ENCODE data around the gene CDK12.
"Not testable (repeated sequence)": the region's sequence is repeated elsewhere in the genome, so short reads cannot be mapped to it uniquely, and the experiment has no call there.

CDK12 gene

GRCh38 chr17:39533891-39534290 is 72.6 kb downstream of the CDK12 start:
- Histone ChIP-seq H3K27ac (ENCODE audit: low read depth, low read length) (no peak overlapping the region), H3K27me3 (ENCODE audit: insufficient read depth, low read length) (no peaks in the 10 kb centered on the region), H2AFZ (ENCODE audit: low read length, unreplicated experiment) (no peak overlapping the region), H3K36me3 (ENCODE audit: insufficient read depth, low read length) (peaks cover 22% of the 10 kb centered on the region), H3K4me1 (ENCODE audit: control insufficient read depth, insufficient read depth, low read length, unreplicated experiment) (no peaks in the 10 kb centered on the region), H3K79me2 (ENCODE audit: control insufficient read depth, insufficient read depth, low read length, unreplicated experiment) (no peaks in the 10 kb centered on the region), H3K4me3 (ENCODE audit: low read depth, low read length) (no peak overlapping the region)

- Histone ChIP-seq H3K4me3 (ENCODE audit: low read depth, low read length) (no peak overlapping the region), H3K27ac (ENCODE audit: low read depth, low read length) (no peak overlapping the region), H3K36me3 (ENCODE audit: insufficient read depth, low read length) (peaks cover 13% of the 10 kb centered on the region), H3K4me1 (ENCODE audit: control insufficient read depth, insufficient read depth, low read length, unreplicated experiment) (no peaks in the 10 kb centered on the region), H3K79me2 (ENCODE audit: control insufficient read depth, insufficient read depth, low read length, unreplicated experiment) (no peaks in the 10 kb centered on the region), H3K27me3 (ENCODE audit: insufficient read depth, low read length) (no peaks in the 10 kb centered on the region), H2AFZ (ENCODE audit: low read length, unreplicated experiment) (no peak overlapping the region)
Observed at GRCh38 chr17:39534768-39535405, 73.6 kb downstream of the CDK12 start.

GRCh38 chr17:39536468-39536867 is 75.2 kb downstream of the CDK12 start:
- Histone ChIP-seq H3K27ac (ENCODE audit: low read depth, low read length) (no peak overlapping the region), H2AFZ (ENCODE audit: low read length, unreplicated experiment) (no peak overlapping the region), H3K27me3 (ENCODE audit: insufficient read depth, low read length) (no peaks in the 10 kb centered on the region), H3K4me1 (ENCODE audit: control insufficient read depth, insufficient read depth, low read length, unreplicated experiment) (peaks cover 1% of the 10 kb centered on the region), H3K79me2 (ENCODE audit: control insufficient read depth, insufficient read depth, low read length, unreplicated experiment) (no peaks in the 10 kb centered on the region), H3K4me3 (ENCODE audit: low read depth, low read length) (no peak overlapping the region), H3K36me3 (ENCODE audit: insufficient read depth, low read length) (peaks cover 5% of the 10 kb centered on the region; the same call in 1 of the 2 replicates)

GRCh38 chr17:39537364-39537763 is 76.1 kb downstream of the CDK12 start:
- not testable (repeated sequence) for H3K27me3 ChIP-seq (ENCODE audit: insufficient read depth, low read length); H3K36me3 ChIP-seq (ENCODE audit: insufficient read depth, low read length); H3K4me3 ChIP-seq (ENCODE audit: low read depth, low read length); H3K4me1 ChIP-seq (ENCODE audit: control insufficient read depth, insufficient read depth, low read length, unreplicated experiment); H3K27ac ChIP-seq (ENCODE audit: low read depth, low read length); H3K79me2 ChIP-seq (ENCODE audit: control insufficient read depth, insufficient read depth, low read length, unreplicated experiment); H2AFZ ChIP-seq (ENCODE audit: low read length, unreplicated experiment)

- H3K4me3 ChIP-seq (ENCODE audit: low read depth, low read length) = no peak overlapping the region
- no peak overlapping the region for H2AFZ ChIP-seq (ENCODE audit: low read length, unreplicated experiment)
- no peak overlapping the region for H3K27ac ChIP-seq (ENCODE audit: low read depth, low read length)
- H3K79me2 ChIP-seq (ENCODE audit: control insufficient read depth, insufficient read depth, low read length, unreplicated experiment) = no peaks in the 10 kb centered on the region
- no peaks in the 10 kb centered on the region for H3K27me3 ChIP-seq (ENCODE audit: insufficient read depth, low read length)
- H3K36me3 ChIP-seq (ENCODE audit: insufficient read depth, low read length) = no peaks in the 10 kb centered on the region
- H3K4me1 ChIP-seq (ENCODE audit: control insufficient read depth, insufficient read depth, low read length, unreplicated experiment) = peaks cover 5% of the 10 kb centered on the region
Observed at GRCh38 chr17:39538866-39539265, 77.6 kb downstream of the CDK12 start.

- Histone ChIP-seq H3K36me3 (ENCODE audit: insufficient read depth, low read length) (no peaks in the 10 kb centered on the region), H2AFZ (ENCODE audit: low read length, unreplicated experiment) (no peak overlapping the region), H3K79me2 (ENCODE audit: control insufficient read depth, insufficient read depth, low read length, unreplicated experiment) (no peaks in the 10 kb centered on the region), H3K4me1 (ENCODE audit: control insufficient read depth, insufficient read depth, low read length, unreplicated experiment) (peaks cover 5% of the 10 kb centered on the region), H3K4me3 (ENCODE audit: low read depth, low read length) (no peak overlapping the region), H3K27ac (ENCODE audit: low read depth, low read length) (no peak overlapping the region), H3K27me3 (ENCODE audit: insufficient read depth, low read length) (no peaks in the 10 kb centered on the region)
Observed at GRCh38 chr17:39540611-39541010, 79.3 kb downstream of the CDK12 start.

- Histone ChIP-seq H3K4me1 (ENCODE audit: control insufficient read depth, insufficient read depth, low read length, unreplicated experiment) (peaks cover 5% of the 10 kb centered on the region), H3K27ac (ENCODE audit: low read depth, low read length) (no peak overlapping the region), H3K36me3 (ENCODE audit: insufficient read depth, low read length) (no peaks in the 10 kb centered on the region), H3K4me3 (ENCODE audit: low read depth, low read length) (no peak overlapping the region), H3K27me3 (ENCODE audit: insufficient read depth, low read length) (no peaks in the 10 kb centered on the region), H2AFZ (ENCODE audit: low read length, unreplicated experiment) (no peak overlapping the region), H3K79me2 (ENCODE audit: control insufficient read depth, insufficient read depth, low read length, unreplicated experiment) (no peaks in the 10 kb centered on the region)
Observed at GRCh38 chr17:39541652-39542051, 80.4 kb downstream of the CDK12 start.

GRCh38 chr17:39543176-39543575 is 81.9 kb downstream of the CDK12 start:
- Histone ChIP-seq H3K27me3 (ENCODE audit: insufficient read depth, low read length) (no peaks in the 10 kb centered on the region), H2AFZ (ENCODE audit: low read length, unreplicated experiment) (no peak overlapping the region), H3K27ac (ENCODE audit: low read depth, low read length) (no peak overlapping the region), H3K36me3 (ENCODE audit: insufficient read depth, low read length) (no peaks in the 10 kb centered on the region), H3K4me1 (ENCODE audit: control insufficient read depth, insufficient read depth, low read length, unreplicated experiment) (peaks cover 7% of the 10 kb centered on the region), H3K4me3 (ENCODE audit: low read depth, low read length) (no peak overlapping the region), H3K79me2 (ENCODE audit: control insufficient read depth, insufficient read depth, low read length, unreplicated experiment) (no peaks in the 10 kb centered on the region)

GRCh38 chr17:39543664-39544063 is 82.4 kb downstream of the CDK12 start:
- Histone ChIP-seq H3K36me3 (ENCODE audit: insufficient read depth, low read length) (no peaks in the 10 kb centered on the region), H3K27me3 (ENCODE audit: insufficient read depth, low read length) (no peaks in the 10 kb centered on the region), H3K79me2 (ENCODE audit: control insufficient read depth, insufficient read depth, low read length, unreplicated experiment) (no peaks in the 10 kb centered on the region), H3K27ac (ENCODE audit: low read depth, low read length) (no peak overlapping the region), H2AFZ (ENCODE audit: low read length, unreplicated experiment) (no peak overlapping the region), H3K4me1 (ENCODE audit: control insufficient read depth, insufficient read depth, low read length, unreplicated experiment) (peaks cover 12% of the 10 kb centered on the region), H3K4me3 (ENCODE audit: low read depth, low read length) (no peak overlapping the region)

- not testable (repeated sequence) for H2AFZ ChIP-seq (ENCODE audit: low read length, unreplicated experiment)
Observed at GRCh38 chr17:39544361-39544760, 83.1 kb downstream of the CDK12 start.

GRCh38 chr17:39547713-39548478 is 86.6 kb downstream of the CDK12 start:
- H3K27ac ChIP-seq (ENCODE audit: low read depth, low read length) = no peak overlapping the region
- no peaks in the 10 kb centered on the region for H3K36me3 ChIP-seq (ENCODE audit: insufficient read depth, low read length)
- H3K27me3 ChIP-seq (ENCODE audit: insufficient read depth, low read length) = no peaks in the 10 kb centered on the region
- no peaks in the 10 kb centered on the region for H3K79me2 ChIP-seq (ENCODE audit: control insufficient read depth, insufficient read depth, low read length, unreplicated experiment)
- no peak overlapping the region for H2AFZ ChIP-seq (ENCODE audit: low read length, unreplicated experiment)
- H3K4me1 ChIP-seq (ENCODE audit: control insufficient read depth, insufficient read depth, low read length, unreplicated experiment) = peaks cover 22% of the 10 kb centered on the region
- H3K4me3 ChIP-seq (ENCODE audit: low read depth, low read length) = no peak overlapping the region

More at GRCh38 chr17:39544361-39544760, 83.1 kb downstream of the CDK12 start:
- not testable (repeated sequence) for H3K79me2 ChIP-seq (ENCODE audit: control insufficient read depth, insufficient read depth, low read length, unreplicated experiment); H3K27ac ChIP-seq (ENCODE audit: low read depth, low read length); H3K27me3 ChIP-seq (ENCODE audit: insufficient read depth, low read length); H3K4me3 ChIP-seq (ENCODE audit: low read depth, low read length); H3K36me3 ChIP-seq (ENCODE audit: insufficient read depth, low read length)
- peaks cover 13% of the 10 kb centered on the region for H3K4me1 ChIP-seq (ENCODE audit: control insufficient read depth, insufficient read depth, low read length, unreplicated experiment)

All from ACC112 (cell line).